Upper lobe of left lung (tissue), 4 donors: Measurements from ENCODE around the gene S100A10.

Experiments used
- EP300 ChIP-seq, 4 donors: sonication (generic); formaldehyde crosslinking; IDR thresholded peaks; one replicate each; pipeline ENCODE4 v1.5.1; 2017; ENCODE audit warnings: antibody characterized with exemption in 4 of 4, control low read depth in 2 of 4
- POLR2AphosphoS5 ChIP-seq, 2 donors: sonication (generic); formaldehyde crosslinking; IDR thresholded peaks; one replicate each; pipeline ENCODE4 v1.5.1; 2017; ENCODE audit warnings: antibody characterized with exemption in 2 of 2
- TF ChIP-seq, protein P1 (sequence below), 6 experiments: fragments of 450-650 bp in 4 of 6; fragments of 200-600 bp in 2 of 6; sonication (generic) in 2 of 6; IDR thresholded peaks; one replicate each; pipeline ENCODE4 v1.5.1; 2016 to 2019; ENCODE audit warnings: antibody characterized with exemption in 6 of 6

- TF ChIP-seq EP300 (IDR thresholded peaks at IDR 0.05), result no peak
- TF ChIP-seq, protein P1, sequence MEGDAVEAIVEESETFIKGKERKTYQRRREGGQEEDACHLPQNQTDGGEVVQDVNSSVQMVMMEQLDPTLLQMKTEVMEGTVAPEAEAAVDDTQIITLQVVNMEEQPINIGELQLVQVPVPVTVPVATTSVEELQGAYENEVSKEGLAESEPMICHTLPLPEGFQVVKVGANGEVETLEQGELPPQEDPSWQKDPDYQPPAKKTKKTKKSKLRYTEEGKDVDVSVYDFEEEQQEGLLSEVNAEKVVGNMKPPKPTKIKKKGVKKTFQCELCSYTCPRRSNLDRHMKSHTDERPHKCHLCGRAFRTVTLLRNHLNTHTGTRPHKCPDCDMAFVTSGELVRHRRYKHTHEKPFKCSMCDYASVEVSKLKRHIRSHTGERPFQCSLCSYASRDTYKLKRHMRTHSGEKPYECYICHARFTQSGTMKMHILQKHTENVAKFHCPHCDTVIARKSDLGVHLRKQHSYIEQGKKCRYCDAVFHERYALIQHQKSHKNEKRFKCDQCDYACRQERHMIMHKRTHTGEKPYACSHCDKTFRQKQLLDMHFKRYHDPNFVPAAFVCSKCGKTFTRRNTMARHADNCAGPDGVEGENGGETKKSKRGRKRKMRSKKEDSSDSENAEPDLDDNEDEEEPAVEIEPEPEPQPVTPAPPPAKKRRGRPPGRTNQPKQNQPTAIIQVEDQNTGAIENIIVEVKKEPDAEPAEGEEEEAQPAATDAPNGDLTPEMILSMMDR (IDR thresholded peaks at IDR 0.05), result no peak
- TF ChIP-seq POLR2AphosphoS5 (IDR thresholded peaks at IDR 0.05), result no peak
These were observed 23.5 kb downstream of the S100A10 start for GRCh38 chr1:151970128-151970527.
